Melanocyte of skin (primary cell): Measurements from ENCODE around the gene AK5. TPM values are rescaled to one million over a fixed set of nuclear protein-coding genes. Genes with fewer than 3 reads are reported as not detected.

Experiments used
- small RNA-seq, 2 donors: library from RNA; depleted of rRNA; stranded (forward); fragments of <200 nt; gene quantifications; one replicate each; pipeline ENCODE3, GENCODE V24; 2012
- total RNA-seq, 2 donors: library from RNA; depleted of rRNA; stranded (reverse); fragments of >200 nt; gene quantifications; 2 replicates each; pipeline ENCODE4 v1.2.3, GENCODE V29; 2012

Gene AK5
- 10 to 100 TPM; 13.7 to 17.2 TPM for total RNA-seq

GRCh38 chr1:77281491-77282186, at the start of gene AK5:
AK5 (plus strand) TSS chr1:77282019; CDS start chr1:77282314, 295 bp downstream.

Small RNA genes lying within 50 kb of the gene (small RNA-seq; reads per million reads assigned to genes)
- gene RNU7-8P: 0 reads per million in 2 donors

Other genes with a start within 250 kb of the AK5 start
- 10 to 100 TPM; 35.4 to 38.3 TPM for gene PIGK, start 62.6 kb upstream of the AK5 start, total RNA-seq